Body of pancreas (tissue), 4 donors: ENCODE measurements around the gene HDAC2.
"Not testable (repeated sequence)": the region's sequence is repeated elsewhere in the genome, so short reads cannot be mapped to it uniquely, and the experiment has no call there.

Experiments used
- CTCF ChIP-seq, 7 experiments: fragments of 450-650 bp in 4 of 7; fragments of 200-600 bp in 3 of 7; sonication (generic) in 3 of 7; IDR thresholded peaks; one replicate each; pipeline ENCODE4 v1.5.1; 2016 to 2019; ENCODE audit warnings: antibody characterized with exemption in 7 of 7
- POLR2A ChIP-seq, 3 donors: fragments of 450-650 bp; IDR thresholded peaks; one replicate each; pipeline ENCODE4 v1.6.1; 2016; ENCODE audit warnings: antibody characterized with exemption in 3 of 3, mild to moderate bottlenecking in 2 of 3

GRCh38 chr6:114014106-114014505 is 43.2 kb upstream of the HDAC2 start:
- TF ChIP-seq CTCF, POLR2A (IDR thresholded peaks at IDR 0.05): not testable (repeated sequence)
